ENCODE results near the gene PAAF1.
A peak's percentile ranks its signal among the peaks of the same experiment; 100 is the strongest.
"Not testable (repeated sequence)": the region's sequence is repeated elsewhere in the genome, so short reads cannot be mapped to it uniquely, and the experiment has no call there.

PAAF1 gene

GRCh38 chr11:73876424-73877310 lies at the start of gene PAAF1, which contains the start of gene COA4:
PAAF1 (plus strand) TSS chr11:73876999; CDS start chr11:73877022, 23 bp downstream.
COA4 (minus strand) TSS chr11:73876846; CDS start chr11:73873378, 3,468 bp downstream.
- peak; percentile 87 for DNase-seq

- DNase-seq = no peak
Measured at GRCh38 chr11:73830261-73830660, 46.5 kb upstream of the PAAF1 start.

- DNase-seq = no peak
Measured at GRCh38 chr11:73833067-73833466, 43.7 kb upstream of the PAAF1 start.

- no peak for DNase-seq
Measured at GRCh38 chr11:73838443-73839122, 38.2 kb upstream of the PAAF1 start.

- DNase-seq = no peak
Measured at GRCh38 chr11:73839123-73839457, 37.7 kb upstream of the PAAF1 start.

GRCh38 chr11:73851046-73851764 lies 25.6 kb upstream of the PAAF1 start:
- no peak for DNase-seq

GRCh38 chr11:73852049-73852448 lies 24.8 kb upstream of the PAAF1 start:
- DNase-seq = no peak

- DNase-seq = no peak
Measured at GRCh38 chr11:73854680-73855079, 22.1 kb upstream of the PAAF1 start.

GRCh38 chr11:73856031-73856567 lies 20.7 kb upstream of the PAAF1 start:
- DNase-seq = no peak

- no peak for DNase-seq
Measured at GRCh38 chr11:73859671-73860070, 17.1 kb upstream of the PAAF1 start.

- no peak for DNase-seq
Measured at GRCh38 chr11:73860202-73860601, 16.6 kb upstream of the PAAF1 start.

GRCh38 chr11:73862986-73863385 lies 13.8 kb upstream of the PAAF1 start:
- DNase-seq = no peak

GRCh38 chr11:73866095-73866579 lies 10.7 kb upstream of the PAAF1 start:
- DNase-seq = no peak

GRCh38 chr11:73866586-73866996 lies 10.2 kb upstream of the PAAF1 start:
- no peak for DNase-seq

GRCh38 chr11:73869332-73869949 lies 7.4 kb upstream of the PAAF1 start:
- no peak for DNase-seq

- DNase-seq = no peak
Measured at GRCh38 chr11:73870261-73870660, 6.5 kb upstream of the PAAF1 start.

- DNase-seq = no peak
Measured at GRCh38 chr11:73872749-73873357, 3.9 kb upstream of the PAAF1 start.

- no peak for DNase-seq
Measured at GRCh38 chr11:73875380-73875779, 1.4 kb upstream of the PAAF1 start.

- no peak for DNase-seq
Measured at GRCh38 chr11:73875840-73876239, 959 bp upstream of the PAAF1 start.

GRCh38 chr11:73878771-73879170 lies 2.0 kb downstream of the PAAF1 start:
- no peak for DNase-seq

GRCh38 chr11:73880449-73880848 lies 3.6 kb downstream of the PAAF1 start:
- not testable (repeated sequence) for DNase-seq

- DNase-seq = no peak
Measured at GRCh38 chr11:73883856-73884255, 7.1 kb downstream of the PAAF1 start.
